ENCODE measurements around the gene MS4A6E.
"Not testable (repeated sequence)": the region's sequence is repeated elsewhere in the genome, so short reads cannot be mapped to it uniquely, and the experiment has no call there.

MS4A6E gene

DNA sequence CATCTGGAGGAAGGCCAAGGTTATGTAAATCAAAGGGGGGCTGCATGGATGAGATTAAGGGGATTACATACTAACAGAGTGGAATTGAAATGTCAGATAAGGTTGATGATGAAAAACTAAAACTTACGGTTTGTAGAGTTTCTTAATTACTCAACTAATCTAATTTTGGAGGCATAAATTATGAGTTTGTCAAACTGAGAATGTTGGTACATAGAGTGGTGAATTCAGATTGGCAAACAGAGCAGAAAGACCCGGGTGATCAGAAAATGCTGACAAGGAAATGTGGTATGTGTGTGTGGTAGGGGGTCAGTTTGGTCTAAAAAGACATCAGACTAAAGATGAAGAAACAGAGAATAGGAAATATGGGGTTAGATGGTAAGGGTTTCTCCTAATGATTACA, 11.0 kb downstream of the MS4A6E start:
- DNase-seq, result no peak

DNA sequence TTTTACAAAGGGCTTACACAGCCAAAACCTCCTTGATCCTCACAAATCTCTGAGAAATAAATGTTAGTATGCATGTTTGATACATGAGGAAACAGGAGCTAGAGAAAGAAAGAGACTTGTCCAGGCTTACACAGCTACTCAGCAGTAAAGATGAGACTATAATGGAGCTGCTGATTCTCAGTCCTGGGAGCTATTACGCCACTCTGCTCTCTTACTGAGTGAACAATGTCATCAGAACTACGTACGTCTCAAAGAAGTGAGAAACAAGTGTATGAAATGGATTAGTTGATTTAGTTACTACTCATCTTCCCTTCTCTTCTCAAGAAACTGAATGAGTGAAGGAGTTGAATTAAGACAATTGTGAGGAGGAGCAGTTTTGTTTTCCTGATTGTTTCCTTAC, 12.3 kb downstream of the MS4A6E start:
- no peak for DNase-seq

DNA sequence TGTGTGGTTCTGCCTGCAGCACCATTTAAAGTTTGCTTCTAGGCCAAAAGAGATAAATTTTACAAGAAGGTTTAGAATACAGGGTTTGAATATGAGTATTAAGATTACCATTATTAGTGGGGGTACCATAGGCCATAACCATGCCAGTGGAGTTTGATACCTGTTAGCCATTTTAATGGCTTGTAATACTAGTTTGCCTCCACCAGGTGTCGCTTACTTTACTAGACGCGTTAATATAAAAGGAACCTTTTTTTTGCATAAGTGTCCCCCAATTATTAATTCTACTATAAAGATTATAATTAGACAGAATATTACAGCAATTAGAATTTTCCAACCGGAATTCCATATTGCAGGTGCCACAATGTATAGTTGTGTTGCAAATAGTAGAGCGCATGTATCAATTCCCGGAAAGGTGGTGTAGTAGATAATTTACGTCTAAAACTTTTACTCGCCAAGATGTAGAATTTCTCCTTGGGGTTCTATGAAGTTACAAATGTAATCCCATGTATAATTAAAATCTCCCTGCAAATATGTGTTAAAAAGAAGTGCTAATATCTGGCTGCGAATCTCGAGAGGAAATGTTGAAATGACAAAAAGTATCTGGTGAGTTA, 16.1 kb downstream of the MS4A6E start:
- no peak for DNase-seq

DNA sequence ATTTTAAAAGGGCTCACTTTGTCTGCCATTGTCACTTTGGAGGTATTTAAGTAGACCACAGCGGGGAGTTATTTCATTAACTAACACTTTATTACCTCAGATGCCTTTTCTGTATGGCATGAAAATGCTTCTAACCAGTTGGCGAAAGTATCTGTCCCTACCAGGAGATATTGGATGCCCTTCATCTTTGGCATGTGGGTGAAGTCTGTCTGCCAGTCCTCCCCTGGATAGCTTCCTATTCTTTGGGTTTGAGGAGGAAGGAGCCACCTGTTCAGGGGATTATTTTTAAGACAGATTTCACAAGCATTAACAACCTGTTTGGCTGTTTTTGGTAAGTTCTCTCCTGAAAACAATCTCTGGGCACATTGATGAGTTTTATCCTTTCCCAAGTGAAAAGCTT, 17.1 kb downstream of the MS4A6E start:
- DNase-seq, result no peak

DNA sequence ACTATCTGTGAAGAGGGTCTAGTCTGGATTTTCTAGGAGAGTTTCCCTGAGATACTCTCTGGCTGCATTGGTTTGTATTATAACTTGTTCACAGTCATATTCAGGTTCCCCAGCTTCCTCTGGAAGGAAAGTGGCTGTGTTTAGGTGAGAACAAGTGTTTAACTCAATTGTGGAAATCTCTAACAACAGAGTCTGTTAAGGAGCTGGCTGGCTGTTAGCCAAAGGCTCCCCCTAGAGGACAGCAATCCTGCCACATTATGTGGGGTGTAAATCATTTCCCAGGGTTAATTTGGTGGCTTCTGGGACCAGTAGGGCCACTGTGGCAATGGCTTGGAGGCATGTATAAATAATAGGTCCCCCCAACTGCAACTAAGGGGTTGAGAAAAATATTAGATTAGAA, 18.4 kb downstream of the MS4A6E start:
- DNase-seq, result no peak

DNA sequence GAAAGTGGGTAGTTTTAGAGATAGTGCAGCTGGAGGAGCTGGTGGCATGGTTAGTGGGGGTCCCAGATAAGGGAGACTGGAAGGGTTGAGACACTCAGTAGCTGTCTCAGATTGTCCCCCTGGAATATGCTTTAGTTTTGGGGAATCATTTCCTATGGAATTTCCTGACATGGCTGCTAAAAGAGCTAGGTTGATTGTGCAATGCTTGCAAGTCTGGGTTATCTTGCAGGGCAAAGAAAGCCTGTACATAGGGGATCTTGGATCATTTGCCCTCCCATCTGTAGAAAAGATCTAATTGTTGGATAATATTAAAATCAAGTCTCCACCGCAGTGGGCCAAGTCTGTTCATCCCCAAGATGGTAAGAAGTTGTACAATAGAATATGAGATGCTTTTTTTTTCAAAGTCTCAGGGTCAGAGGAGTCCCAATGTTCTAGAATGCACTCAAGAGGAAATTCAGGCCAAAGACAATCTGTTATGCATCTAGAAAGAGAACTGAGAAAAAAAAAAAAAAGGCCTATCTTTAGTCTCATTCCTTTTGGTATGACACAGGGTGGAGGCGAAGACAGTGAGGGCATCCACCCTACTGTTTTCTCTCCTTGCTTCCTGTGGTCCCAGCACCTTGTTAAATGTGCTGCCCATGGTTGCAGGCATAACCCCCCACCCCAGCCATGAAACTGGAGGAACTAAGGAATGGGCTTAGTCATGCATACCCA, 20.2 kb downstream of the MS4A6E start:
- DNase-seq, result no peak

DNA sequence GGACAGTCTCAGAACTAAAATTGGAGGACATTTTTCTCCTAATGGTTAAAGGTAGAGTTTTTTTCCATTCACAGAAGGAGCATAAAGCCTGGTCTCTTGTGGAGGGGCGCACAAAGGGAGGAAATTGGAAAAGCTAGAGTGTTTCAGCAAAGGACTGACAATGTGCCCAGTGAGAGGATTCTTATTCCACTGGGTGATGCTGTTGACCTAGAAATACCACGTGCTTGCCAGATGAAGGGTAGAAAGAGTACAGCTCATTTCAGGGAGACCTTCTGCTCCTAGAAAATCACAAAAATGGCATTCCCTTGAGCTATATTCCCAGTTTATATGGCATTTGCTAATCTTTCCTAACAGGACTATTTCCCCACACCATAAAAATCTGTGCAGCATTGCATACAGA, 21.1 kb downstream of the MS4A6E start:
- no peak for DNase-seq

DNA sequence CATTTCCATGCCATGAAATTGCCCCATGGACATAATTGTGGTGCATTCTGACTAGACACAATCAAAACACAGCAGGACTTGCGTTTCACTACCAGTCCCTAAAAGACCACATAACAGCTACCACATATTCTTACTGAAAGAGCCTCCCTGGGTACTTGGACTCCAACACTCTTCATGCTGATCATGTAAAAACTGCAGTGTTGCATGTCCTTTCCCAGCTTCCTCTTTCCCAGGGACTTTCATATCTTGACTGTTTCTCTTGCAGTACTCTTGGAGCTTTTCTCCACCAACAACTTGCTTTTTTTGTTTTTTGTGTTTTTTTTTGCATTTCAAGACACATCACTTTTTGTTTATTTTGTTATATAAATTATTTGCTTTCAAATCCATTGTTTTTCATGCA, 22.9 kb downstream of the MS4A6E start:
- no peak for DNase-seq

DNA sequence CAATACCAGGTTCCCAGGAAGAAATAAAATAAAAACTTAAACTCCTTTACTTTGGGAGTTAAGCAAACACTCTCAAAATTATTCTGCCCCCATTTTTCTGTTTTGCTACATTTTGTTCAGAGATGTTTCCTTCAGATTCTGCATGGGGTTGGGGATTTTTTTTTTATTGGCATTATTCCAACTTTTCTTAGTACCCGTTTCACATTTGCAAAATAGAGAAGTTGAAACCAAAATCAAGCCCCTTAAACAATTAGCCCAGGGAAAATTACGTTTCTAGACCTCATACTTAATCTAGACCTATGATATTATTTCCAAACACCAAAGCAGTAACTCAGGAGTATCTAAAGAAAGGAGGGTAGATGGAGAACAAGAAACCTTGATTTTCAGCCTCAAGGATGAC, 30.7 kb downstream of the MS4A6E start:
- DNase-seq, result no peak

DNA sequence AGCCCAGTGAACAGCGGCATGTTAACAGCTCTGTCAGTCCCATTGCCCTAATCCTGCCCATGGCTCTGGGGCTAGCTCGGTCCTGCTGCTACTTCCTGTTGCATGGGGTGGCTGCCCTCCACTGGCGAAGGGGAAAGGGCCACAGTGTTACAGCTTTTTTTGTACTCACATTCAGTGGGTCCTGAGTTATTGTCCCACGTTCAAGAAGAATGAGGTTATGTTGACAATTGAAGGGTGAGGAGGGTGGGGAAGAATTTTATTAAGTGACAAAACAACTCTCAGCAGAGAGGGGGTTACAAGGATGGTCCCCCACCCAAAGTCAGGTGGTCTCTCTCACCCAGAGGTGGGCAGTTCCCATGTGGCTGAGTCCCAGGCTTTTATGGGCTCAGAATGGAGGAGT, 33.6 kb downstream of the MS4A6E start:
- DNase-seq, result no peak

DNA sequence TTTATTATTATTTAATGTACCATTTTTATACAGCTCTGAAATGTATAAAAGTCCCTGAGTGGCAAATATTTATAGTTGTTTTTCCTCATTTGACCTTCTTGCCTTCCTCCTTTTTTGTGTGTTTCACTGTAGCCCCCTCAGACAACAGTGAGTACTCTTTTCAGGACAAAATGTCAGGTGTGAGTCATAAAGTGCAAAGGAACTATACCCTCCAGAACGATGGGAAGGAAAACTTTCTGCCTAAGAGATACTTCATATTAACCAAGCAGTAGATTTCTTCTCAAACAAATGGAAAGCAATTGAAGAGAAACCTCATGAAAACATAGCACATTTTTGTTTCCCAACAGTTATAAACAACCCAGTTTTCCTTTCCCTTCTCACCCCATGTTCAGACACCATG, 35.2 kb downstream of the MS4A6E start:
- no peak for DNase-seq

DNA sequence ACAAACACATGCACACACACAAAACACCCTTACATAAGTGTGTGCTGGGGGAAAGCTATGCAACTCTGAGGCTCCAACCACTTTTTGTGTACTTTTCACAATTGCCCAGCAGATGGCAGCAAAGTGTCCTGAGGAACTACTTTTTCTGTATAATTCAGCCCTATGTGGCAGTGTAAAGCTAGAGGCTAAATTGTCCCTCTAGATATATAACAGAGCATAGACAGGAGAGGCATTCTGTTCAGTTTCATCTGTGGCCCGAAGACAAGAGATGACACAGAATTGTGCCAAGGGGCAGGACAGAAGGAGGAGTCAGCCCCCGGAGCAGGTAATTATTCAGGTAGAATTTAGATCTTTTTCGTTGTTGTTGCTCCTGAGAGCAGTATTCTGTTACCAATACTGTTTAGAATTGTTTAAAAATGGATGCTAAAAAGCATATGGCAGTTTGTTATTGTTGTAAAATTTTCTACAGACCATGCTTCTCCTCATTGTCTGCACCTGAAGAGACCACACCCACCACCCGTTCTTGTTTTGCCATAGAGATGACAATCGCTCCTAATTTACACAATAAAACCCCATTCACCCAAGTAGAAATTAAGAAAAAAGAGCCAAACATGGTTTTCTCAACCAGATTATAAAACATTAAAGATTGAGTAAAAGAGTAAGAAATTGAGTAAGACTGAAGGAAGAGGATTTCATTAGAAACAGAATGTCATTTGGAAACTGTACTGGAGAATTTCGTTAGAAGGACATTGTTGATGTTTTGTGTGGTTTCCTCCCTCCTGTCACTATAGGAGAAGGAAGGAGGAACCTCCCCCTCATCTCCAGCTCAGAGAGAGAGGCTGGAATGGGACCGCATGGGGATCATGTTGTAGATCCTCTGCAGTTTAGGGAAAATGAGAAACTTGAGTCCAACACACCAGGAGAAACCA, 36.8 kb downstream of the MS4A6E start:
- no peak for DNase-seq

DNA sequence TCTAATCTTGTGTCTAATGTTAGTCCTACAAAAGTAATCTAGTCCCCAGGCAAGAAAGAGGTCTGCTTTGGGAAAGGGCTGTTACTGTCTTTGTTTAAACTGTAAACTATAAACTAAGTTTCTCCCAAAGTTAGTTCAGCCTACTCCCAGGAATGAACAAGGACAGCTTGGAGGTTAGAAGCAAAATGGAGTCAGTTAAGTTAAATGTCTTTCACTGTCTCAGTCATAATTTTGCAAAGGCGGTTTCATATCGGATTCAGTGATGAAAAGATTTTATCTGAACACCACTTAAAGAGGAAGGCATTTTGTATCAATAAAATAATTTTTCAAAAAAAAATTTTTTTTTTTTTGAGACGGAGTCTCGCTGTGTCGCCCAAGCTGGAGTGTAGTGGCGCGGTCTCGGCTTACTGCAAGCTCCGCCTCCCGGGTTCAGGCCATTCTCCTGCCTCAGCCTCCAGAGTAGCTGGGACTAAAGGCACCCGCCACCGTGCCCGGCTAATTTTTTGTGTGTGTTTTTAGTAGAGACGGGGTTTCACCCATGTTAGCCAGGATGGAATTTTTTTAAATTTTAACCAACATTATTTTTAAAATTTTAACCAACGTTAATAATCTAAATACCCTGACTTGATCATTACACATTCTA, 39.3 kb downstream of the MS4A6E start:
- not testable (repeated sequence) for DNase-seq

DNA sequence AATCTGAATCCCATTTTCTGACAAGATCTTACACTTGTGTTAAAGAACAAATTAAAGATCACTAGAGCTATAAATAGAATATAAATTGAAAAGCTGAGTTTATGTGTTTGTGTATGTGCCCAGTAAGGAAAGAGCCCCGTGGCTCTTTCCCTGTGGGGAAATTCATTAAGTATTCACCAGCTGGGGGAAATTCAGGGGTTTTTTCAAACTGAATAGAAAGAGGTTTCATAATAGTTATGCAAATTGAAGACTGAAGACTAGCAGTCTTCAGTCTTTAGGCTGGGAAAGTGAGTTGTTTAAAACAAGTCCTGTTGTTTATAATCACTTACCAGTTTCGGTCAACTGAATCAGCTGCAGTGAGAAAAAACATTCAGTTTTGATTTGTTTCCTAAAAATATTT, 40.0 kb downstream of the MS4A6E start:
- DNase-seq, result no peak

DNA sequence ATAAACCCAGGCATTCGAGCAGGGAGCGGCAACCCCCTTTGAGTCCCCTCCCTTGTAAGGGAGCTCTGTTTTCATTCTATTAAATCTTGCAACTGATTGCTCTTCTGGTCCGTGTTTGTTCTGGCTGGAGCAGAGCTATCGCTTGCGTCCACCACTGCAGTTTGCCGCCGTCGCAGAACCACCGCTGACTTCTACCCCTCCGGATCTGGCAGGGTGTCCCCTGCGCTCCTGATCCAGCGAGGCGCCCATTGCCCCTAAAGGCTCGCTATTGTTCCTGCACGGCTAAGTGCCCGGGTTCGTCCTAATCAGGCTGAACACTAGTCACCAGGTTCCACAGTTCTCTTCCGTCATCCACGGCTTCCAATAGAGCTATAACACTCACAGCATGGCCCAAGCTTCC, 40.8 kb downstream of the MS4A6E start:
- no peak for DNase-seq

DNA sequence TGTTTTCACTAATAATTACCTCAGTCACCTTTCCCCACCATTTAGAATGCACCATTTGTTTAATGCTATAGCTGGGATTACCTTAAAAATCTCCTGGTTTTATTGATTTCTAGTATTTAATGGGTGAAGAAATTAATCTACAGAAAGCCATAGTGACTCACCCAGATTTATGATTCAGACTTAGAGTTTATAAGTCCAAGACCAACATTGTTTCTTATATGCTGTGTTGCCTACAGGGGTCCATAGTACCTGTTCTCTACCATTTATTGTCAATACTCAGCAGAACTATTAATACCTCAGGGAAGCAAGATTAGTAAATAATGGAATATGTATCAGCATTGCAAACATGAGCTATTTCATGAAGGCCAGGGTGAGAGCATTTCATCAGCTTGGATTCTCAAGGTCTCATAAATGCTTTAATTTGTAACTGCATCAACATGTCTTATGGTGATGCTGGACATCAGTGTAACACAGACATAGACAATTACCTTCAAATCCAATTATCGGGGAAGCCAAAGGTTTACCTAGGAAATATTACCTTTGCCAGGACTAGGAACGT, 43.3 kb downstream of the MS4A6E start:
- no peak for DNase-seq

DNA sequence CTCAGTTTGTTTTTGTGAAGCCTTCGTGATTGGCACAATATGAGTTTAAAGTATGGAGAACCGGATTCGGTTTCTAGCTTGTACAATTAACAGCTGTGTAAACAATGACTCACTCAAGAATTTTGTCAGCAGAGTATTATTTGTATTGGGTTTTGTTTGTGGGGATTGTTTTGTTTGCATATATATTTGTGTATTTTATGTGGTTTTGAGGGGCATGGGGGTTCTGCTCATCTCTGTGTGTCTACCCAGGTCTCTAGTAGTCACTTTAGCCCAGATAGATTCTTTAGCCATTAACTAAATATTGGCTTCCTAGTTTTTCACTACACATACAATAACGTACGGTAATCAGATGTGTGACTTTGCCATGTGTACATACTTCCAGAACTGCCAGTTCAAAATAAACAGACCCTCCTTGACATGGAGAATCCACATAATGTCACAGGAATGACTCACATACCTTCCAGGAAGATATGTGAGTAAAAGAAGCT, 43.8 kb downstream of the MS4A6E start:
- no peak for DNase-seq

DNA sequence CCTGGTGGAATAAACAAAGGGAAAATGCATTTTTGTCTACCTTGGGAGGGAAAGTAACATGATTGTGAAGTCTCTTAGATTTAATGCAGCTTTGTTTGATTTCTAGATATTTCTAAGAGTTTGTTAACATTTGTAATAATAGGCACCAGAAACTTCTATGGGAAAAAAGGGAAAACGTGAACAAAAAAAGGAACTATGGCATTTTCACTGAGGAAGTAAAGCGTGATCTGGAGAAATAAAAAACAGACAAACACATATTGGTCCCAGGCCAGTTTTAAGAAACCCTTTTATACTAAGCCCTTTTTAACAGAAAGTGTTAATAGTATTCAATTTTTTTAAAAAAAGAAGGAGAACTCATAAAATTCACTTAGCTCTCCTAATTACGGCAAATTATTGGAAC, 44.3 kb downstream of the MS4A6E start:
- no peak for DNase-seq

DNA sequence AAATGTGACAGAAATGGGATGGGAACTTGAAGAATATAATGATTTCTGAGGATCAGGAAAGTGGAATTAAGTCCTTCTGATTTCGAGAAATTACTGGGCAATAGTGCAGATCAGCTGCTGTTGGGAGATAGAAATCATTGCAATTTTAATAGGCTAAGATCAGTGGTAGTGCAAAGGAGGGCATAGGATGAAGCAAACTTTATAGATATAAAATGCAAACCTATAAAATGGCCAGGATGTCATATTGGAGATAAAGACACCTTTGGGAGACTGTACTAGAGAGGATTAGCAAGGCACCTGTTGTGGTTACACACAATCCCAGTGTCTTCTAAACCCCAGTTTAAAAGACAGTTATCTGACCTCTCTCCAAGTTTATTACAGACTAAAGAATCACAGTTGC, 44.8 kb downstream of the MS4A6E start:
- no peak for DNase-seq

DNA sequence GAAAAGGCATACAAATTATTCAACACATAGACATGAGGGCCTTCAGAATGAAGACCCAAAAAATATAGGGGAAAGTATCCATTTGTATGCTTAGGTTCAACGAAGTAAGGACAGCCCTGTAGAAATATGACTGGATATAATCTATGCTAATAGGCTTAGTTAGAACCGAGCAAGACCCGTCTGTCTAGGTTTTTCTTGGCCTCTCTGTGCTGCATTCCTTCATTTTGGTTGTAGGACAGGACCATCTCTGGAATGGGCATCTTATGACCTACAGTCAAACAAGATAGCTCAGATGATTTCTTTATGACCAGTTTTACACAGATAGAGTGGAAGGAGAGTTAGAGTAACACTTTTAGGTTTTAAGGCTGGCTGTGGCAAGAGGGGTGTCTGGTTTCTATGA, 45.7 kb downstream of the MS4A6E start:
- no peak for DNase-seq

DNA sequence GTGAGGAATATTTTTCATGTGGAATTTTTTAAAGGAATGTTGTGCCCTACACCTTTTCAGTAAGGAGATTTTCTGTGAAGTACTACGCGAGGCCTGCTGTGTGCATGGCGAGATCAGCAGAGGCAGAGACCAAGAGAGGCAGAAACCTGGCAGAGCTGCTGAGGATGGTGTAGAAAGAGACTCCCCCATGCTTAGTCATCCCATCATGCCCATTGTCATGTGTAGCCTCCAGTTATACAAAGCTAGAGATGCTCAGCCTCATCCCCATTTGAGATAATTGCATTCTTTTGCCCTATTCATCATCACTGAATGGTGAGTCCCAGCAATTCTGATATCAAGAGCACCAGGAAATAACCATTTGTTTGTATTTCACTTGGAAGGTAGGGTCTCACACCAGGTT, 48.3 kb downstream of the MS4A6E start:
- no peak for DNase-seq

DNA sequence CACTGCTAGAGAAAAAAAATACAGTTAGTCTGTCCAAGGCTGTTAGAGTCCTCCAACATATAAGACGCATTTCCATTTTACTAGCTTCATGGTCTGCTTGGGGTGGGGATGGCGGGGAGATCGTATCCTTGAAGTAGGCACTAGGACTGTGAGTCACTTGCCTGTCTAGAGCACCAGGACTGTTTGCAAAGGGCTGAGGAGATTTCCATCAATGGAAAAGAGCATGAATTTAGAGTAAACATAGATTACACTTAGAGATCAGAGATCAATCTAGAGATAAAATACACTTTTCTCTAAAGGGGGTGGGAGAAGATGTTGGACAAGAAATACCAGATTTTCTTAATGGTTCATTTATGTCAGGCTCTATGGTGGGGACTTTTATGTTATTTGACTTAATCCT, 49.5 kb downstream of the MS4A6E start:
- no peak for DNase-seq
